GM23338 (cell line): ENCODE data around the gene PADI1. TPM values are rescaled to one million over a fixed set of nuclear protein-coding genes. Genes with fewer than 3 reads are reported as not detected.

ENCODE experiments used
- ATAC-seq: fragments of 200-7000 bp; cut with Tn5 transposase; 3 replicates; pipeline ENCODE4 v1.9.1; 2020
- DNase-seq: peaks from one replicate; pipeline ENCODE4 v3.0.0-alpha.2; 2015; ENCODE audit warnings: low spot score
- H2AFZ ChIP-seq: fragments of 200-600 bp; sonication (generic); 2 replicates; pipeline ENCODE4 v1.8.0; 2016; ENCODE audit warnings: antibody characterized with exemption, mild to moderate bottlenecking, moderate library complexity
- H3F3A ChIP-seq: fragments of 200-600 bp; sonication (generic); replicated peaks from 2 replicates; pipeline ENCODE4 v1.8.0; 2017; ENCODE audit warnings: antibody characterized with exemption, mixed run types, low read depth
- H3K27ac ChIP-seq: fragments of 200-600 bp; sonication (generic); 2 replicates; pipeline ENCODE4 v1.6.1; 2016; ENCODE audit warnings: low read depth
- H3K27me3 ChIP-seq: fragments of 200-600 bp; sonication (generic); 2 replicates; pipeline ENCODE4 v1.8.0; 2016; ENCODE audit warnings: mild to moderate bottlenecking, mixed run types, moderate library complexity; ENCODE audit not compliant: insufficient read depth
- H3K36me3 ChIP-seq: fragments of 200-600 bp; sonication (generic); 2 replicates; pipeline ENCODE4 v1.8.0; 2016; ENCODE audit warnings: mild to moderate bottlenecking; ENCODE audit not compliant: insufficient read depth
- H3K4me1 ChIP-seq: fragments of 200-600 bp; sonication (generic); 2 replicates; pipeline ENCODE4 v1.8.0; 2016; ENCODE audit warnings: mild to moderate bottlenecking, moderate library complexity; ENCODE audit not compliant: insufficient read depth
- H3K4me2 ChIP-seq: fragments of 200-600 bp; sonication (generic); 2 replicates; pipeline ENCODE4 v1.7.1; 2017; ENCODE audit warnings: mixed run types
- H3K4me3 ChIP-seq: fragments of 200-600 bp; sonication (generic); 2 replicates; pipeline ENCODE4 v1.6.1; 2016; ENCODE audit warnings: mixed run types
- H3K79me2 ChIP-seq: fragments of 200-600 bp; sonication (generic); replicated peaks from 2 replicates; pipeline ENCODE4 v1.8.0; 2017; ENCODE audit warnings: mild to moderate bottlenecking; ENCODE audit not compliant: insufficient read depth
- H3K9me2 ChIP-seq: fragments of 200-600 bp; sonication (generic); 2 replicates; pipeline ENCODE4 v1.8.0; 2017; ENCODE audit not compliant: insufficient read depth
- H4K20me1 ChIP-seq: fragments of 200-600 bp; sonication (generic); replicated peaks from 2 replicates; pipeline ENCODE4 v1.8.0; 2017; ENCODE audit warnings: mild to moderate bottlenecking; ENCODE audit not compliant: insufficient read depth
- H3K27ac Mint-ChIP-seq: 2 replicates; pipeline ENCODE4 v1.8.0; 2020; ENCODE audit warnings: inconsistent platforms, mild to moderate bottlenecking, moderate library complexity, mixed read lengths
- H3K27me3 Mint-ChIP-seq: 3 replicates; pipeline ENCODE4 v1.8.0; 2022; ENCODE audit warnings: low read depth, mild to moderate bottlenecking, moderate library complexity, mixed read lengths, inconsistent platforms; ENCODE audit not compliant: insufficient read depth, poor library complexity
- H3K36me3 Mint-ChIP-seq: 3 replicates; pipeline ENCODE4 v1.8.0; 2021; ENCODE audit warnings: low read depth, mild to moderate bottlenecking, inconsistent platforms, moderate library complexity, mixed read lengths
- H3K4me1 Mint-ChIP-seq: 3 replicates; pipeline ENCODE4 v1.8.0; 2020; ENCODE audit warnings: mild to moderate bottlenecking, inconsistent platforms, mixed read lengths
- H3K4me3 Mint-ChIP-seq: 3 replicates; pipeline ENCODE4 v1.8.0; 2021; ENCODE audit warnings: moderate library complexity, mild to moderate bottlenecking, inconsistent platforms, mixed read lengths
- H3K9me3 Mint-ChIP-seq: 3 replicates; pipeline ENCODE4 v1.8.0; 2020; ENCODE audit warnings: moderate library complexity, mild to moderate bottlenecking, inconsistent platforms, mixed read lengths
- CREB1 ChIP-seq: fragments of 250-450 bp; sonication (Bioruptor Pico); IDR thresholded peaks from 2 replicates; pipeline ENCODE4 v1.5.0; 2020; ENCODE audit warnings: low read depth, mild to moderate bottlenecking, moderate library complexity
- CTCF ChIP-seq, 2 experiments: fragments of 200-600 bp in 1 of 2; sonication (generic) in 1 of 2; conservative IDR thresholded peaks; 2 replicates each; pipeline versions ENCODE4 v1.5.1 to v1.6.1; 2016 to 2017; ENCODE audit warnings: antibody characterized with exemption in 2 of 2, low read depth in 2 of 2, mild to moderate bottlenecking in 2 of 2, moderate library complexity in 1 of 2
- ETS1 ChIP-seq: IDR thresholded peaks from 2 replicates; pipeline ENCODE4 v1.6.1; 2016; ENCODE audit warnings: antibody characterized with exemption
- EZH2 ChIP-seq: fragments of 200-600 bp; sonication (generic); IDR thresholded peaks from one replicate; pipeline ENCODE4 v1.8.0; 2017; ENCODE audit warnings: antibody characterized with exemption, mild to moderate bottlenecking, low read depth; ENCODE audit not compliant: unreplicated experiment
- EZH2phosphoT487 ChIP-seq: fragments of 200-600 bp; sonication (generic); IDR thresholded peaks from one replicate; pipeline ENCODE4 v1.8.1; 2018; ENCODE audit warnings: antibody characterized with exemption; ENCODE audit not compliant: unreplicated experiment
- JUNB ChIP-seq: IDR thresholded peaks from one replicate; pipeline ENCODE4 v1.6.1; 2016; ENCODE audit warnings: antibody characterized with exemption; ENCODE audit not compliant: unreplicated experiment
- NANOG ChIP-seq: IDR thresholded peaks from 2 replicates; pipeline ENCODE4 v1.6.1; 2016; ENCODE audit warnings: antibody characterized with exemption, borderline replicate concordance
- POLR2AphosphoS5 ChIP-seq: IDR thresholded peaks from 2 replicates; pipeline ENCODE4 v1.6.1; 2016; ENCODE audit warnings: antibody characterized with exemption, low read depth
- REST ChIP-seq: IDR thresholded peaks from one replicate; pipeline ENCODE4 v1.6.1; 2018; ENCODE audit warnings: antibody characterized with exemption; ENCODE audit not compliant: unreplicated experiment
- STAT1 ChIP-seq: IDR thresholded peaks from one replicate; pipeline ENCODE4 v1.6.1; 2016; ENCODE audit warnings: antibody characterized with exemption; ENCODE audit not compliant: unreplicated experiment
- ZNF114 ChIP-seq: fragments of 250-450 bp; sonication (Bioruptor Pico); IDR thresholded peaks from 2 replicates; pipeline ENCODE4 v1.5.0; 2020; ENCODE audit warnings: mild to moderate bottlenecking, moderate library complexity
- ZNF331 ChIP-seq: fragments of 250-450 bp; sonication (Bioruptor Pico); IDR thresholded peaks from 2 replicates; pipeline ENCODE4 v1.5.0; 2020; ENCODE audit warnings: low read depth, mild to moderate bottlenecking, moderate library complexity
- ZNF462 ChIP-seq: fragments of 250-450 bp; sonication (Bioruptor Pico); IDR thresholded peaks from 2 replicates; pipeline ENCODE4 v1.5.0; 2020; ENCODE audit warnings: mild to moderate bottlenecking, moderate library complexity
- polyA plus RNA-seq: library from polyadenylated mRNA; unstranded; fragments of >200 nt; fragmentation: Nextera tagmentation; extraction: Ambion mirVana; gene quantifications from 2 replicates; pipeline ENCODE4 v1.2.1, GENCODE V29; 2016
- total RNA-seq: library from RNA; depleted of rRNA; stranded (reverse); fragments of >200 nt; shearing (Covaris generic); gene quantifications from 2 replicates; pipeline ENCODE4 v1.2.3, GENCODE V29; 2014

Gene PADI1
- total and polyA plus RNA-seq, 2 experiments from 2014 or later: 0.26 to 0.28 TPM

GRCh38 chr1:17280436-17280835, 75.5 kb downstream of the PADI1 start:
- Histone ChIP-seq H3F3A (no peaks in the 10 kb centered on the region), H2AFZ (no peak overlapping the region)

More at GRCh38 chr1:17280436-17280835, 75.5 kb downstream of the PADI1 start:
- H3K27me3 Mint-ChIP-seq: peaks cover 4% of the 10 kb centered on the region
- no peaks in the 10 kb centered on the region for H3K4me1 ChIP-seq
- H3K36me3 ChIP-seq: no peaks in the 10 kb centered on the region
- no peak overlapping the region for H3K27ac Mint-ChIP-seq
- H4K20me1 ChIP-seq: no peaks in the 10 kb centered on the region; the same call in 1 of the 2 replicates
- ATAC-seq: no peak
- no peak overlapping the region for H3K27ac ChIP-seq
- H3K4me3 Mint-ChIP-seq: no peak overlapping the region
- H3K9me3 Mint-ChIP-seq: no peaks in the 10 kb centered on the region
- H3K4me1 Mint-ChIP-seq: no peaks in the 10 kb centered on the region
- no peak for DNase-seq
- H3K4me3 ChIP-seq: no peak overlapping the region
- no peaks in the 10 kb centered on the region for H3K27me3 ChIP-seq
- H3K79me2 ChIP-seq: no peaks in the 10 kb centered on the region
- H3K9me2 ChIP-seq: no peaks in the 10 kb centered on the region
- H3K36me3 Mint-ChIP-seq: no peaks in the 10 kb centered on the region
- TF ChIP-seq POLR2AphosphoS5: no peak
- TF ChIP-seq ETS1: no peak
- no peak for TF ChIP-seq CREB1 (CRISPR knock-in tag)
- TF ChIP-seq ZNF114: no peak
- TF ChIP-seq ZNF331 (CRISPR knock-in tag): no peak
- no peak for TF ChIP-seq REST
- TF ChIP-seq NANOG: no peak
- no peak for TF ChIP-seq ZNF462
- TF ChIP-seq JUNB: no peak
- TF ChIP-seq EZH2: no peak
- no peak for TF ChIP-seq STAT1
- no peak for TF ChIP-seq EZH2phosphoT487
- TF ChIP-seq CTCF (conservative IDR thresholded peaks at IDR 0.05; ENCODE audit: low read depth in 2 of 2): no peak
- no peak overlapping the region for H3K4me2 ChIP-seq
